Cardiac septum (tissue), 1 donor: ENCODE results near the gene VPS37C. TPM values are rescaled to one million over a fixed set of nuclear protein-coding genes. Genes with fewer than 3 reads are reported as not detected.

ENCODE experiments used
- DNase-seq: peaks from one replicate; pipeline ENCODE4 v3.0.0-alpha.2; 2020; ENCODE audit warnings: low spot score
- intact Hi-C: fragments of 100-400 bp; cut with DNase I; formaldehyde crosslinking; loops from one replicate; pipeline ENCODE4 v1.14.0; 2022
- total RNA-seq: library from RNA; stranded (reverse); fragmentation: NEBNext Ultra II Directional; extraction: Animal tissue kit (Norgen Biotek cat#: 25700); gene quantifications from one replicate; pipeline ENCODE4 v1.2.1, GENCODE V29; 2021
- donor health status: DM: no; HTN: no; CAD: no.

Gene VPS37C
- total RNA-seq, 1 donor from 2014 or later: 19.6 TPM

DNA sequence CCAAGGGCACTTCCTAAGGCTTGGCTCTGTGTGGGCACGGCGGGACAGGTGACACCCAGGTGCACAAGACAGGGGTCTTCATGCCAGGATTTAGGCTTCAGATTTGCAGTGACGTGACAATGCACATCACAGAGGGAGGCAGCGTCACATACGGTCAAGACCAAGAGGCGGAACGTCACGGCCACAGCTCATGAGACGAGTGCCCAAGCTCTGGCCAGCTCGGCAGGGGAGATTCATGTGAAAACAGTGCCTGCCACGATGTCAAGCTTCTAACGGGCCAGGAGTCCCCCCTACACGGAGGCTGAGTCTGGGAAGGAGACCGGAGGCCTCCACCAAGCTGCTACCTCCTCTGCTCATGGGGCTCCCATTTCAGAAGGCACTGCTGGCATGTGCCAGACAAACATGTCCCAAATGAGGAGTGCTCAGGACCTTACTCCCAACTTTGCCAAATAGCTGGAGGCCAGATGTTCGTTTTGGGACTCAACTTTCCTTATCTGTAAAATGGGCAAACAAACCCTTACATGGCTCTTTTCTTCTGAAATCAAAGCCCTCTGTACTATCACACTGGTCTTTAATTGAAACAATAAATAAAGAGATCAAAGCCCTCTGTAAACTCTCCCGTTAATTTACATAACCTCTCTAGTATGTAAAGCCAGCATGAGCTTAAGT lies 16.6 kb downstream of the VPS37C start:
- intact Hi-C loops: no loop called here
- DNase-seq: no peak

DNA sequence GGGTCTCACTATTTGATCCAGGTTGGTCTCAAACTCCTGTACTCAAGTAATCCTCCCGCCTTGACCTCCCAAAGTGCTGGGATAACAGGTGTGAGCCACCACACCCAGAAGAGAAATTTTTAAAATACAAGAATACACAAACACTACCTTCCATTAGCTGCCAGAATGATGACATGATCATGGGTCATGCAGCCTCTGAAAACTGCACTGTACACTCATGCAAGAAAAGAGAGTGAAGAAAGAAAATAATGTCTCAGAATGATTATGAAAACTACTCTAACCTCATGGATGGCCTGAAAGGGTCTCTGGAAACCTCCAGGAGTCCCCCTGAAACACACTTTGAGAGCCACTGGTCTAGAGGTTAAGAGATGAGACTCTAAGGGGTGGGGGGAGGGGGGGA lies 18.8 kb downstream of the VPS37C start:
- no peak for DNase-seq
- intact Hi-C loops: no loop called here

DNA sequence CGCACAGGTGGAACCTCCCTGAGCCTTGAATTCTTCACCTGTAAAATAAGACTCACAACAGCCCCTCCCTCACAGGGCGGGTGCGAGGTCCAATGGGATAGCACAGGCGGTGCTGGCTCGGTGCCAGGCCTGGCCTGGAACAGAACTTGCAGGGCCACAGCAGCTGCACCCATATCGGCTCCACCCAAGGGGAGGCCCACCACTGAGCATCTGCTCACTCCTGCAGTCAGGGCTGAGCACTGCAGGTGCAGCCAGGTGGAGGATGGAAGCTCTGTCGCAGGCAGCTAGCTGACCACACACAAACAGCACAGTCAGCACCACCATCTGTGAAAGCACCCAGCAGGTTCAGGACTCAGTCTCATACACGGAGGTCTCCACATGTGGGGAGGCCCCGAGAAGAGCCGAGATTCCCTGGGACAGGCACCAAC lies 19.6 kb downstream of the VPS37C start:
- intact Hi-C loops: no loop called here
- DNase-seq: no peak

DNA sequence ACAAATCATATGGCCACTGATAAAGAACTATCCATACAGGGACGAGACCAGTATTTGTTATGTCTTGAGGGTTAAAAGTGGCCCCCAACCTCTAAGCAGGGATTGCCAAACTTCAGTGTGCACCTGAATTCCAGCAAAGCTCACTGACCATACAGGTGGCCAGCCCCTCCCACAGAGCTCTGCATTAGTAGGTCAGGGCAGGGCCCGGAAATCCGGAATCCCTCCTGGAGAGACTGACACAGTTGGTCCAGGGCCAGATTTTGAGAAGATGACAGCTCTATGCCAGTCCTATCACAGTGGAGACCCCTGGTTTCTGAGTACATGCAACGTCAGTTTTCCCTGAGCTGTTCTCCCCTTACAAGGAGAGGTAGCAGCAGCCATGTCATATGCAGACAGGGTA lies 20.8 kb downstream of the VPS37C start:
- intact Hi-C loops: no loop called here
- no peak for DNase-seq

DNA sequence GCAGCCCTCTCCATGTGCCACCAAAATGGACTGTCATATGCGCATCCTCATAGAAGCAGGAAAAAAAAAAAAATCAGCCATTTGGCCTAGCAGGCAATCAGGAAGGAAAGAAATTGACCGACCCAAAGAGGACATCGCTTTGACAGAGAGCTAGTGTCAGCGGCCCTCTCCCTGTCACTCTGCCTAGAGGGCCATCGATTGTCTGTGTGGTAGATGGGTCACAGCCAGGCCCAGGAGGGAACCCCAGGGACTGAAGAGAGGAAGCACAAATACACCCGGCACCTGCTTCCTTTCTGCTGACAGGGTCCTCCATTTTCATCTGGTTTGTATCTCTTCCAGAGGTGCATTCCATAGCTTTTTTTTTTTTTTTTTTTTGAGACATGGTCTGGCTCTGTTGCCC lies 21.8 kb downstream of the VPS37C start:
- DNase-seq: no peak
- intact Hi-C loops: no loop called here

DNA sequence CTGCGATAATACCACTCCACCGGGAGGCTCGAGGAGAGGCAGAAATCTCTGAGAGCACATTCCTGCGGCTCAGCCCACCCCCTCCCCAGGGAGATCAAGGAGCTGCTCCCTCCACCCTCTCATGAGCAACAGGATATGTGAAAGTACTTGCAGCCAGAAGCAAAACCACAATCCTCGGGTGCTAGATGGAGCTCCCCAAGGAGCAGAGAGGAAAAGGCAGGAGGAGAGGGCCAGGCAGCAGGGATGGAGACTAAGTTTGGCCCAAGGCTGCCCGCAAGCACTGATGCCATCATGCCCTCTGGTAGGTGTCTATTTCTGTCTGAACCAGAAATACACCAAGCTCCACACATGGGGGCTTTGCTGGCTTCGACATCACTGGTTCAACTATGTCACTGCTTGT lies 22.3 kb downstream of the VPS37C start:
- intact Hi-C loops: no loop called here
- DNase-seq: no peak

DNA sequence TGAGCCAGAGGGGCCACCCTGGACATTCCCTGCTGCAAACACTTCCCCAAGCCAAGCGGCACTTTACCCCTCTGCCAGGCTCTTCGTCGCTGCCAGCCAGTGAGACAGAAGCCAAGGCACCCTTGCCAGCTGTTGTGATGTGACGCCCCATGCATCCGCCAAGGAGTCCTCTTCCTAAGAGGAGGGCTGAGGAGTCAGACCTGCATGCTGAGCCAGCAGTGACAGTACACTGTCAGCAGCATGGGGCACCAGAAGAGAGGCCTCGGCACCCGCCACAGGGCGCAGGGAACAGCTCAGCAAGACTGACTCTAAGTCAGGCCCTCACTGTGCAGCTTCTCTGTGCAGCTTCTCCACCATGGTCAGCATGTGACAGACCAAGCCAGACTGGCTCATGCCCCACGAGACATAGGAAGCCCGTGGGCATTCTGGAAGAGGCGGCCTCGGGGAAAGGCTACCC lies 26.4 kb downstream of the VPS37C start:
- DNase-seq: no peak
- intact Hi-C loops: loop anchor here (5.0 kb wide), 1 partner anchor 303 kb away; no protein-coding TSS in a partner anchor

DNA sequence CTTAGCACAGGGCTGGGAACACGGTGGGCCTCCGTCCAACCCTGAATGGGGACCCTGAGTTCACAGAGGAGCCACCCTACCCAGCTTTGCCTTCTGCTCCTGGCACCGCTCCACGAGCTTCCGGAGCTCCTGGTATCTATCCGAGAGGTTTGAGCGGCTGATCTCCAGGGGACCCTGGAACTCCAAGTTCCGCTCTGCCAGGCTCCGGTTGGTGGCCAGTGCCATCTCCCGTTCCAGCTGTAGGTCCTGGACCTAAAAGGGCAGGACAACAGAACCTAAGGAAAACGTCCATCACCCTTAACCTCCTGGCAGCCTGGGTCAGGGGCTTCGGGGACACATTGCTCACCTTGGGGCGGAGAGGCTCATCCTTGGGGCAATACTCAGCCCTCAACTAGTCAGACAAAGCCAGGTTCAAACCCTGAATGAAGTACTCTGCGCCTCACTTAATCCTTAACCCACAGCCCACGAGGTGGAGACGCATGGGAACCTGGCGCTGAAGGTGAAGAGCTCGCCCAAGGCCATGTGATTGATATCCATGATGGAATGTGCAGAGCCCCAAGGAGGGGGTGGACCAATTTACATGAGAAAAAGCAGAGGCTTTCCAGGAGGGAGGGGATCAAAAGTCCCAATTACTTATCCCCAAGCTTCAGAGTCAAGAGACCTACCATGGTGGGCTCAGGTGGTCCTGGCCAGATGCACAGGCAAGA lies 27.1 kb downstream of the VPS37C start:
- intact Hi-C loops: loop anchor here (5.0 kb wide), 1 partner anchor 302 kb away; no protein-coding TSS in a partner anchor
- DNase-seq: no peak

DNA sequence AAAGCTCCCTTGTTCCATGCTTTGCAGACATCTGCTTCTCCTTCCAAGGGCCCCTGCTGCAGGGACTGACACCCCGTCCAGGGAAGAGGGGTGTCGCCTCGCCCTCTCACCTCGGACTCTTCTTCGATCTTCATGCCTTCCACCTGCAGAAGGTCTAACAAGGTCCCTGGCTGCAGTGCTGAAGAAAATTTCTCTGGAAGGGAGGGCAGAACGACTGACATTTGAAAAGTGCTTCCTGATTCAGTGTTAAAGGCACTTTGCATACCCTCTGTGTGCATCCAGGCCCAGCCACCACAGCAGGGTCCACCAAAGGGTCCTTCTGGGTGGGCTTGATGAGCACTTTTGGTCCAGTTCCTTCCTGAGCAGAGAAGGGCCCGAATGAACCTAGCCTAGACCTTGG lies 28.1 kb downstream of the VPS37C start:
- intact Hi-C loops: loop anchor here (5.0 kb wide), 1 partner anchor 301 kb away; no protein-coding TSS in a partner anchor

DNA sequence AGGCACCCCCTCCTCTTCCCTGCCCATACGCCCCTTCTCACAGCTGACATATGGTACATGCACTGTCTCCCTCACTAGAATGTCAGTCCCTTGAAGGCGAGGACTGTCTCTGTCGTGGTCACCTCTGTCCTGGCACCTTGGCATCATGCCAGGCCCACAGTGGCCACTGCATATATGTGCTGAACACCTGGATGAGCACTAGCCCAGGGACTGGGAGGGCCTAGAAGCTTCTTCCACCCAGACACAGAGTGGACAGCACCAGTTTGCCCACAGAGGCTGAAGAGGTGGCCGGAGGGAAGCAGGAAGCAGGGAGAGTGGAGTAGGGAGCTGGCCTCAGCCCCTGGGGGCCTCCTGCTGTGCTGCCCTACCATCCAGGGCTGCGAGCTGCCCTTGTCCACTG lies 28.6 kb downstream of the VPS37C start:
- intact Hi-C loops: loop anchor here (5.0 kb wide), 1 partner anchor 300 kb away; no protein-coding TSS in a partner anchor
- no peak for DNase-seq

More for the DNA sequence above, 28.1 kb downstream of the VPS37C start:
- no peak for DNase-seq

DNA sequence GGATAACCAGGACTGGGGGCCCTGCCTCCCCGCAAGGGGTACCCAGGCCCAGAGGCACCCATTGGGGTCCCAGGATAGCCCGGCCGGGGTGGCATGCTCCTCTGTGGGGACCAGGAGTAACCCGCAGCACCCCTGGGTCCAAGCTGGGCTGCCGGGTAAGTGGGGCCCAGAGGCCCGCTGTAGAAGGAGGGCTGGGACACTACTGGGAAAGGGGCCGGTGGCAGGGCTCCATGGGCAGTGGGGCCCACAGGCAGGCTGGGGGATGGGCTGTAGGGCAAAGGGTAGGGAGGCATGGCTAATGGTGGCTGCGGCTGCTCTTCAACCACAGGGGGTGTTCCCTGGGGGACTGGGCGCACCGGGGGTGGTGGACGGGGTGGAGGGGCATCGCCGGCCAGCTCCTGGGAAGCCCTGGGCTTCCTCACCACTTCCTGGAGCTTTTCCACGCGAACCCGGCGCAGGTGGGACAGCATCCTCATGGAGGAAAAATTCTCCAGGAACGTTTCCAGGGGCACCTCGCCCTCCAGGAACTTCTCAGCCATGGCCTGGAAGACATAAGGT lies 29.1 kb downstream of the VPS37C start:
- intact Hi-C loops: loop anchor here (5.0 kb wide), 1 partner anchor 300 kb away; no protein-coding TSS in a partner anchor
- no peak for DNase-seq

DNA sequence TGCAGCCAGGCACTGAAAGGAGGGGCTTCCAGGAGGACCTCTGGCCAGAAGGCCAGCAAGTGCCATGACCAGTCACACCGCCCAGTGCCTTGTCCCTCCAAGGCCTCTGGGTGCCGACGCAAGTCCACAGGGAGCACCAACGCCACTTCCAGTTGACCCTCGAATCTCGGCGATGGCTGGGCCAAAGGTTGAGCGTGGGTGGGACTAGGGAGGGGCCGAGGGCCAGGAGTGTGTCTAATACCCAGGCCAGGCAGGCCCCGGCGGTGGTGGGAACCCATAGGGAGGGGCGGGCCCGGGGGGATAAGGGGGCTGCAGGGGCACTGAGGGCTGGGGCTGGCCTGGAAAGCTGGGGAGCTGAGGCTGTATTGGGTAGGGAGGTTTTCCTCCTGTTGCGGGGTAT lies 29.6 kb downstream of the VPS37C start:
- intact Hi-C loops: loop anchor here (5.0 kb wide), 1 partner anchor 299 kb away; no protein-coding TSS in a partner anchor

DNA sequence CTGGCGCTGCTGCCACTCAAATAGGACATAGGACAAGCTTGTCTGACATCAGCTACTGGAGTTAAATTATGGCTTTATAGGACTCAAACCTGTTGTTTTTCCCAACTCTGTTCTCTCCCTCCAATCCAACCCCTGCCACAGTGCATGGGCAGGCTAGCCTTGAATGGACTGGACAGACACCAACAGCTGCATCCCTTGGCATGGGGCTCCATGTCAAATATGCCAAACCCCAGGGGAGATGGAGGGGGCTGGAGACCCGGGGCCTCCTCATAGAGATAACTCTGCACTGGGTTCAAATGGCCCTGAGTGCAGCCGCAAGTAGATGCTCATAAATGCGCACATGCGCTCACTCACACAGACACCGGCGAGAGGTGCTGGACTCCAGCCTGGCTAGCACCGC lies 30.0 kb downstream of the VPS37C start:
- intact Hi-C loops: loop anchor here (5.0 kb wide), 1 partner anchor 299 kb away; no protein-coding TSS in a partner anchor
- DNase-seq: no peak

More for the DNA sequence above, 29.6 kb downstream of the VPS37C start:
- no peak for DNase-seq

DNA sequence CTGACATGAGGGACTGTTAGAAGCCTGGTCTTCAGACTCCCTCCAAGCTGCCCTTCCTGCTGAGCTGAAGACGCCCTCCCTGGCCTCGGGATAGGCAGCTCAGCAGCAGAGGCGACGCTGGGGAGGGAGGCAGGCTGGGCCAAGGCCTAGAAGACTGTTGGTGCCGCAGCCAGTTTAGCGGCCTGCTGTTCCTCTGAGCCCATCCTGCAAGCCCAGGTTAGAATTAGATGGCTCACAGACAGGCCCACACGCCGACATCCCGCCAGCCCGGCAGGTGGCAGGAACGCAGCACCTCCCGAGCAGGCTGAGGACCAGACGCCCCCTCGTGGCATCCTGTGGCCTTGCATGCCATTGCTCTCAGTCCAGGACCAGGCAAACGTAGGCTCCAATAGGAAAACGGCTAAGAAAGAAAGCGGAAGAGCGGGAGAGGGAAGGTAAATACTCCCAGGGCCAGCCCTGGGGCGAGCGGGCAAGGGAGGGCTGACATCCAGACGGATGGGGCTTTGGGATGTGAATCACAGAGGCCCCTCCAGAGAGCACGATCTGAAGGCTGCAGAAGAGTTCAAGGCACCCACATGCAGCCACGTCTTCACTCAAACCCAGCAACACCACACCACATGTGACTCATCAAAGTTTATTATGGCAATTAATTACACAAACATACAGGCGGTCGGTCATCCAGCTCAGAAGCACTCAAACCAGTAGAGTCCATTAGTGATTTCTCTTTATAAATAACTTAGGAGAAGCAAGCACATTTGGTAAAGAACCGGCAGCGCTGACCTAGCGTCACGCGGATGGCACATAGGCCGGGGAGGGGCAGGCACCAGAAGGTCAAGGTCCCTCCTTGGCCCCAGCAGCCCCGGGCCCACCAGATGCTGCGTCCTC lies 31.3 kb downstream of the VPS37C start:
- intact Hi-C loops: loop anchor here (2.0 to 5.0 kb wide), 3 partner anchors 57 to 298 kb away; partner anchors contain the start of gene CD6
- peak; percentile 93 for DNase-seq

DNA sequence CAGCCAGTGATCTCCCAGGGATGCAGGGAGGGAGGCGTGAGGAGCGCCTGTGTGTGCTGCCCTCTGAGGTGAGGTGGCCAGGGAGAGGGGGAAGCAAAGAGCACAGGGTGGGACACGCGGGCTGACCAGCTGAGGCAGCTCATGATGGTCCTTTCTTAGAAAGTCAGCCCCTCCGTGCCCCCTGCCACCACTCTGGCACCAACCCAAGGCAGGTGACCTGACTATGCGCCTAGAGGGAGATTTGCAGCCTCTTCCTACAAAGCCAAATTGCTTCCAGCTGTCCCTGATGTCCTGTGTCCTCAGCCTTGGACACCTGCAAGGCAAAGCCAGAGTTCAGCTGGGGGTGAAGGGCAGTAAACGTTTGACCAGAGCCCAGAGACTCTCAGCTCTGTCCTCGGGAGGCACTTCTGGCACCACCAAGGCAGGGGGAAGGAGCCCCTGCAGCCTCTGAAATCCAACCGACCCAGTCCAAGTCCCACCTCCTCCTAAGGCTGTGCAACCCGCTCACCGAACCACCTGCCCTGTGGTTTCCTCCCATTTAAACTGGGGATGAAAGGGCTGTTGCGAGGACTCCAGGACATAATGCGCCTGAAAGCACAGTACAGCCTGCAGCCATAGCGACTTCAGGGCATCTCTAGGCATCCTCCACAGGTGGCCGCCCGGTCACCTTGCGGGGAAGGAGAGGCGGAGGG lies 32.1 kb downstream of the VPS37C start:
- no peak for DNase-seq

DNA sequence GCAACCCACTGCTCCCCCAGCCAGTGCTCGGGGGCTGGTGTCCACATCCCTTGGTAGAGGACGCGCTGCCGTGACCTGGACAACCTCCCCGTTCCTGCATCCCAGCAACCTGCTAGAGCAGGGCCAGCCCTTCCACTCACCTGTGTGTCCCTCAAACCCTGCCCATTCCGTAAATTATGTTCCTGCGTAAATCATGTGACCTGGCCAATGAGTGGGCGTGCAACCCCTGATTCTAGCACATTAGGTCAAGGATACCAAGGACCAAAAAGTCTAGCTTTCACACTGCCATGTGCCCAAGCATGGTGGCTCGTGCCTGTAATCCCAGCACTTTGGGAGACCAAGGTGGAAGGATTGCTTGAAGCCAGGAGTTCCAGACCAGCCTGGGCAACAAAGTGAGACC lies 33.2 kb downstream of the VPS37C start:
- no peak for DNase-seq
- intact Hi-C loops: loop anchor here (2.0 kb wide), 2 partner anchors 59 to 157 kb away; partner anchors contain the start of gene CD6

More for the DNA sequence above, 32.1 kb downstream of the VPS37C start:
- intact Hi-C loops: loop anchor here (2.0 kb wide), 2 partner anchors 58 to 158 kb away; partner anchors contain the start of gene CD6

DNA sequence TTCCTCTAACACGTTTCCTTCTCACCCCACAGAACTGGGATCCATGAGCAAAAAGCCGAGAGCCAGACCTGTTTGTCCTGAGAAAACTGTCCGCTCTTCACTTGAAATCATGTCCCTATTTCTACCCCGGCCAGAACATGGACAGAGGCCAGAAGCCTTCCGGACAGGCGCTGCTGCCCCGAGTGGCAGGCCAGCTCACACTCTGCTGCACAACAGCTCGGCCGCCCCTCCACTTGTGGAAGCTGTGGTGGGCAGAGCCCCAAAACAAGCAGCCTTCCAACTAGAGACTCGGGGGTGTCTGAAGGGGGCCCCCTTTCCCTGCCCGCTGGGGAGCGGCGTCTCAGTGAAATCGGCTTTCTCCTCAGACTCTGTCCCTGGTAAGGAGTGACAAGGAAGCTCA lies 35.0 kb downstream of the VPS37C start:
- intact Hi-C loops: no loop called here
- no peak for DNase-seq

DNA sequence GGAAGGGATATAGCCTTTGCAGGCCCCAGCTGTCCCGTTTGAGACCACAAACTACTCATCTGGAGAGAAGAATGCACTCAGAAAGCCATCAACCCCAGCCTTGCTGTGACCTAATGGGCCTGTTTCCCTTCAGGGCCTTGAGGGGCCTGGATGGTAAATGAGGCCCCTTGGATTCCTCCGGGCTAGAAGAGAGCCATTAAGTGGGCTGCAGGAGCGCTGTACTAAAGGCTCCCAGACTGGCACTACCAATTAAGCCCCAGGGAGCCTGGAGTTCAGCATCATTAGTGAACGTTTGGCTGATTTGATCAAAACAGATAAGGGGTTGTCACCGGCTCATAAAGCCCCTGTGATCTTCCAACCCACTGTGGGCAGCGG lies 35.9 kb downstream of the VPS37C start:
- no peak for DNase-seq
- intact Hi-C loops: no loop called here
